ENCODE results near the gene DET1.

GRCh38 chr15:88467935-88468528, 78.4 kb downstream of the DET1 start:
- no peak for TF ChIP-seq EZH2 (IDR thresholded peaks at IDR 0.05; ENCODE audit: borderline replicate concordance, insufficient read depth, low read length, poor library complexity, severe bottlenecking)
- peak; percentile 54 for TF ChIP-seq CTCF (IDR thresholded peaks at IDR 0.05; ENCODE audit: poor library complexity, severe bottlenecking)
- TF ChIP-seq RAD21 (conservative IDR thresholded peaks at IDR 0.05): peak; percentile 19
- no peak for TF ChIP-seq POLR2AphosphoS5 (IDR thresholded peaks at IDR 0.05)
- TF ChIP-seq REST (IDR thresholded peaks at IDR 0.05; ENCODE audit: borderline replicate concordance): no peak
- no peak for TF ChIP-seq EP300 (conservative IDR thresholded peaks at IDR 0.05; ENCODE audit: poor library complexity, severe bottlenecking)
- TF ChIP-seq SMC3 (conservative IDR thresholded peaks at IDR 0.05; ENCODE audit: poor library complexity): no peak
- TF ChIP-seq MXI1 (conservative IDR thresholded peaks at IDR 0.05; ENCODE audit: poor library complexity, severe bottlenecking): no peak
- TF ChIP-seq TAF1 (IDR thresholded peaks at IDR 0.05; ENCODE audit: low read depth): no peak

Data from neural cell (in vitro differentiated cells).